ENCODE results near the gene GSTO2.
"Not testable (repeated sequence)": the region's sequence is repeated elsewhere in the genome, so short reads cannot be mapped to it uniquely, and the experiment has no call there.

Gene GSTO2

DNA sequence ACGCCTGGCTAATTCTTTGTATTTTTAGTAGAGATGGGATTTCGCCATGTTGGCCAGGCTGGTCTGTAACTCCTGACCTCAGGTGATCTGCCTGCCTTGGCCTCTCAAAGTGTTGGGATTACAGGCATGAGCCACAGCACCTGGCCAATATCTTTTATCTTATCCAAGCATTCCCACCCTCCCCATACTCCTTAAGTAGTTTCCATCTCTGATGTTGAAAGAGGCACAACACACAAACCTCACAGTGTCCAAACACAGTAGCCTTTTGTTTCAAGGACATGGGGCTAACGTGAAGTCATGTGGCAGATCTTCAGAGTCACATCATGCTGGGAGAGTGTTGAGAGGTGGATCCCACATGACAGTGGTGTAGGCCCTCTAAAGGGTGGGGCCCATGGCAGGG is 26.0 kb upstream of the GSTO2 start:
- not testable (repeated sequence) for H3K4me3 ChIP-seq (ENCODE audit: low read length); H3K9ac ChIP-seq (ENCODE audit: low read length); DNase-seq (ENCODE audit: low read depth)

GRCh38 chr10:104243512-104243911 is 25.5 kb upstream of the GSTO2 start:
- Histone ChIP-seq H3K4me1 (ENCODE audit: control insufficient read depth, insufficient read depth, low read length) (peaks cover 6% of the 10 kb centered on the region), H3K4me3 (ENCODE audit: low read length) (no peak overlapping the region), H3K9ac (ENCODE audit: low read length) (no peak overlapping the region), H3K9me3 (ENCODE audit: control insufficient read depth, low read length) (peaks cover 7% of the 10 kb centered on the region), H3K36me3 (ENCODE audit: control insufficient read depth, insufficient read depth, low read length, severe bottlenecking) (no peaks in the 10 kb centered on the region), H3K27me3 (replicated peaks; ENCODE audit: control insufficient read depth, insufficient read depth, low read length) (no peaks in the 10 kb centered on the region)
- no peak for DNase-seq (ENCODE audit: low read depth)

More for the DNA sequence above, 26.0 kb upstream of the GSTO2 start:
- not testable (repeated sequence) for H3K9me3 ChIP-seq (ENCODE audit: control insufficient read depth, low read length); H3K4me1 ChIP-seq (ENCODE audit: control insufficient read depth, insufficient read depth, low read length); H3K36me3 ChIP-seq (ENCODE audit: control insufficient read depth, insufficient read depth, low read length, severe bottlenecking); H3K27me3 ChIP-seq (replicated peaks; ENCODE audit: control insufficient read depth, insufficient read depth, low read length)

DNA sequence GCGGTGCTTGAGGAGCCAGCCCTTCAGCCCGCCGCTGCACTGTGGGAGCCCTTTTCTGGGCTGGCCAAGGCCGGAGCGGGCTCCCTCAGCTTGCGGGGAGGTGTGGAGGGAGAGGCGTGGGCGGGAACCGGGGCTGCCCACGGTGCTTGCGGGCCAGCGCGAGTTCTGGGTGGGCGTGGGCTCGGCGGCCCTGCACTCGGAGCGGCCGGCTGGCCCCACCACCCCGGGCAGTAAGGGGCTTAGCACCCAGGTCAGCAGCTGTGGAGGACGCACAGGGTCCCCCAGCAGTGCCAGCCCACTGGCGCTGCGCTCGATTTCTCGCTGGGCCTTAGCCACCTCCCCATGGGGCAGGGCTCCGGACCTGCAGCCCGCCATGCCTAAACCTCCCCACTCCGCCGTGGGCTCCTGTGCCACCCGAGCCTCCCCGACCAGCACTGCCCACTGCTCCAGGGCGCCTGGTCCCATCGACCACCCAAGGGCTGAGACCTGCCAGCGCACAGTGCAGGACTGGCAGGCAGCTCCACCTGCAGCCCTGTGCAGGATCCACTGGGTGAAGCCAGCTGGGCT is 23.8 kb upstream of the GSTO2 start:
- Histone ChIP-seq H3K4me1 (ENCODE audit: control insufficient read depth, insufficient read depth, low read length) (peaks cover 6% of the 10 kb centered on the region), H3K4me3 (ENCODE audit: low read length) (no peak overlapping the region), H3K9ac (ENCODE audit: low read length) (no peak overlapping the region), H3K27me3 (replicated peaks; ENCODE audit: control insufficient read depth, insufficient read depth, low read length) (no peaks in the 10 kb centered on the region), H3K9me3 (ENCODE audit: control insufficient read depth, low read length) (peaks cover 7% of the 10 kb centered on the region), H3K36me3 (ENCODE audit: control insufficient read depth, insufficient read depth, low read length, severe bottlenecking) (no peaks in the 10 kb centered on the region)
- DNase-seq (ENCODE audit: low read depth) = no peak

DNA sequence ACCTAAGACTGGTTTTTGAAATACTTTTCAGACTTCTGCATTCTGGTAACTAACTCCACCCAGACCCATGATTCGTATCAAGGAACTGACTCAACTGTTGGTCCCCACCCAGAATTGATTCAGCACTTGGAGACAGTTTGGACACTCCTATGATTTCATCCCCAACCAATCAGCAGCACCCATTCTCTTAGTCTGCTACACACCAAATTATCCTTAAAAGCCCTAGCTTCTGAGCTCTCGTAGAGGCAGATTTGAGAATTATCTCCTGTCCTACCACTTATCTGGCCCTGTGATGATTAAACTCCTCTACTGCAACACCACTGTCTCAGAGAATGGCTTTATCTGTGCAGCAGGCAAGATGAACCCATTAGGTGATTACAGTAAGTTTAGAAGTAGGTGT is 22.0 kb upstream of the GSTO2 start:
- H3K9ac ChIP-seq (ENCODE audit: low read length) = no peak overlapping the region
- H3K27me3 ChIP-seq (replicated peaks; ENCODE audit: control insufficient read depth, insufficient read depth, low read length) = no peaks in the 10 kb centered on the region
- peak; percentile 70 for DNase-seq (ENCODE audit: low read depth)
- H3K4me1 ChIP-seq (ENCODE audit: control insufficient read depth, insufficient read depth, low read length) = peaks cover 6% of the 10 kb centered on the region
- H3K36me3 ChIP-seq (ENCODE audit: control insufficient read depth, insufficient read depth, low read length, severe bottlenecking) = no peaks in the 10 kb centered on the region
- no peak overlapping the region for H3K4me3 ChIP-seq (ENCODE audit: low read length)
- H3K9me3 ChIP-seq (ENCODE audit: control insufficient read depth, low read length) = peaks cover 7% of the 10 kb centered on the region

- DNase-seq (ENCODE audit: low read depth) = no peak
- no peaks in the 10 kb centered on the region for H3K27me3 ChIP-seq (replicated peaks; ENCODE audit: control insufficient read depth, insufficient read depth, low read length)
- H3K36me3 ChIP-seq (ENCODE audit: control insufficient read depth, insufficient read depth, low read length, severe bottlenecking) = no peaks in the 10 kb centered on the region
- H3K9ac ChIP-seq (ENCODE audit: low read length) = no peak overlapping the region
- H3K4me3 ChIP-seq (ENCODE audit: low read length) = no peak overlapping the region
- peaks cover 7% of the 10 kb centered on the region for H3K9me3 ChIP-seq (ENCODE audit: control insufficient read depth, low read length)
- H3K4me1 ChIP-seq (ENCODE audit: control insufficient read depth, insufficient read depth, low read length) = peaks cover 6% of the 10 kb centered on the region
Measured at GRCh38 chr10:104247513-104248146, 21.4 kb upstream of the GSTO2 start.

DNA sequence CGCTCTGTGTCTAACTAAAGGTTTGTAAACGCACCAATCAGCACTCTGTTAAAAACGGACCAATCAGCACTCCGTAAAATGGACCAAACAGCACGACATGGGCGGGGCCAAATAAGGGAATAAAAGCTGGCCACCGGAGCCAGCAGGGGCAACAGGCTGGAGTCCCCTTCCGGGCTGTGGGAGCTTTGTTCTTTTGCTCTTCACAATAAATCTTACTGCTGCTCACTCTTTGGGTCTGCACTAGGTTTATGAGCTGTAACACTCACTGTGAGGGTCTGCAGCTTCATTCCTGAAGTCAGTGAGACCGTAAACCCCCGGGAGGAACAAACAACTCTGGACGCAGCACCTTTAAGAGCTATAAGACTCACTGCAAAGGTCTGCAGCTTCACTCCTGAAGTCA is 20.1 kb upstream of the GSTO2 start:
- not testable (repeated sequence) for H3K36me3 ChIP-seq (ENCODE audit: control insufficient read depth, insufficient read depth, low read length, severe bottlenecking); H3K4me3 ChIP-seq (ENCODE audit: low read length); DNase-seq (ENCODE audit: low read depth); H3K9me3 ChIP-seq (ENCODE audit: control insufficient read depth, low read length); H3K9ac ChIP-seq (ENCODE audit: low read length); H3K4me1 ChIP-seq (ENCODE audit: control insufficient read depth, insufficient read depth, low read length); H3K27me3 ChIP-seq (replicated peaks; ENCODE audit: control insufficient read depth, insufficient read depth, low read length)

GRCh38 chr10:104250371-104250770 is 18.6 kb upstream of the GSTO2 start:
- Histone ChIP-seq H3K27me3 (replicated peaks; ENCODE audit: control insufficient read depth, insufficient read depth, low read length) (no peaks in the 10 kb centered on the region), H3K36me3 (ENCODE audit: control insufficient read depth, insufficient read depth, low read length, severe bottlenecking) (no peaks in the 10 kb centered on the region), H3K9me3 (ENCODE audit: control insufficient read depth, low read length) (peaks cover 7% of the 10 kb centered on the region), H3K4me1 (ENCODE audit: control insufficient read depth, insufficient read depth, low read length) (peaks cover 11% of the 10 kb centered on the region), H3K4me3 (ENCODE audit: low read length) (no peak overlapping the region), H3K9ac (ENCODE audit: low read length) (no peak overlapping the region)
- no peak for DNase-seq (ENCODE audit: low read depth)

- Histone ChIP-seq H3K36me3 (ENCODE audit: control insufficient read depth, insufficient read depth, low read length, severe bottlenecking) (no peaks in the 10 kb centered on the region), H3K4me1 (ENCODE audit: control insufficient read depth, insufficient read depth, low read length) (peaks cover 15% of the 10 kb centered on the region), H3K9me3 (ENCODE audit: control insufficient read depth, low read length) (peaks cover 7% of the 10 kb centered on the region), H3K9ac (ENCODE audit: low read length) (no peak overlapping the region), H3K27me3 (replicated peaks; ENCODE audit: control insufficient read depth, insufficient read depth, low read length) (no peaks in the 10 kb centered on the region), H3K4me3 (ENCODE audit: low read length) (no peak overlapping the region)
- no peak for DNase-seq (ENCODE audit: low read depth)
Measured at GRCh38 chr10:104251443-104251842, 17.5 kb upstream of the GSTO2 start.

DNA sequence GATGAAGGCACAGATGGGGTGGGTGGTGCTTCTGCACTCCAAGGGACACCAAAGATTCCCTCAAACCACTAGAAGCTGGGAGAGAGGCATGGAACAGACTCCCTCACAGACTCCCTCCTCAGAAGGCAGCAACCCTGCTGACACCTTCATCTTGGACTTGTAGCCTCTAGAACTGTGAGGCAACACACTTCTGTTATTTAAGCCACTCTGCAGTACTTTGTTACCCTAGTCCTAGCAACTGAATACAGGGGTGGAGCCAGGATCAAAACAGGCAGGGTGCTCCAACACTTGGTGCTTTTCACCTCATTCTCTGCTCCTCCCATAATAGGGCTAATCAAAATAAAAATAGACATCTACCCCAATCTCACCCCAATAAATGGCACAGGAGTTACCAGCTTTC is 16.6 kb upstream of the GSTO2 start:
- H3K4me1 ChIP-seq (ENCODE audit: control insufficient read depth, insufficient read depth, low read length) = peaks cover 22% of the 10 kb centered on the region
- H3K9ac ChIP-seq (ENCODE audit: low read length) = no peak overlapping the region
- peaks cover 3% of the 10 kb centered on the region for H3K9me3 ChIP-seq (ENCODE audit: control insufficient read depth, low read length)
- DNase-seq (ENCODE audit: low read depth) = no peak
- peaks cover 1% of the 10 kb centered on the region for H3K36me3 ChIP-seq (ENCODE audit: control insufficient read depth, insufficient read depth, low read length, severe bottlenecking)
- no peaks in the 10 kb centered on the region for H3K27me3 ChIP-seq (replicated peaks; ENCODE audit: control insufficient read depth, insufficient read depth, low read length)
- no peak overlapping the region for H3K4me3 ChIP-seq (ENCODE audit: low read length)

GRCh38 chr10:104253106-104253505 is 15.9 kb upstream of the GSTO2 start:
- no peak for DNase-seq (ENCODE audit: low read depth)
- Histone ChIP-seq H3K9me3 (ENCODE audit: control insufficient read depth, low read length) (no peaks in the 10 kb centered on the region), H3K36me3 (ENCODE audit: control insufficient read depth, insufficient read depth, low read length, severe bottlenecking) (peaks cover 9% of the 10 kb centered on the region), H3K9ac (ENCODE audit: low read length) (no peak overlapping the region), H3K4me1 (ENCODE audit: control insufficient read depth, insufficient read depth, low read length) (peaks cover 27% of the 10 kb centered on the region), H3K4me3 (ENCODE audit: low read length) (no peak overlapping the region), H3K27me3 (replicated peaks; ENCODE audit: control insufficient read depth, insufficient read depth, low read length) (no peaks in the 10 kb centered on the region)

DNA sequence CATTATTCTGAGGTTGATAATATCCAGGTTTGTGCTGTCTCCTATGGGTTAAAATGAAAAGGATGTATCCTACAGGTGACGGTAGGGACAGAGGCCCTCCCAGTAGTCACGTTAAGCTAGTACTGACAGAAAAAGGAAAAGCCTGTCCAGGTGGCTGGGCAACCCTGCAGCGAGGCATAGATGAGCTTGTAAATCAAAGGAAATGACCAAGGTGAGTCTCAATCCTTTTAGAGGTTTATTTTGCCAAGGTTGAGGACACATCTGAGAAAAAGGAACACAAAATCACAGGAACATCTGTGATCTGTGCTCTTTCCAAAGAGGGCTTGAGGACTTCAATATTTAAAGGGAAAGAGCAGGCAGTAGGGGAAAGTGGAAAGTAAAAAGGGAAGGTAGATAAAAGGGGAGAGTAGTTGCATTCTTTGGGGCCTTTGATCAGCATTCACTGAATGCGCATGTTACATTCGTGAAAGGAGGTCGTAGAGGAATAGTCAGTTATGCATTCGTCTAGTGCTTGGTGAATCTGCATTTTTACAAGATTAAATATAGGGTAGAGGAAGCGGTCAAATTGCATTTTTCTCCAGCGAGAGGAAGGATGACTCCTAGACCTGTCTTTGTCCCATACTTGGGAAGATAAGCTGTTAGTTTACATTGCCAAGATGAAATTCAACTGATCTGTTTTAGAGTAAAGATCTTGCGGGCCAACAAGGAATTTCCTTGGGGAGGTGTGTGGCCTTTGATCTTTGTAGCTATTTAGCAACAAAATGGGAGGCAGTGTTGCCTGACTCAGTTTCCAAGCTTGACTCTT is 15.2 kb upstream of the GSTO2 start:
- peak; percentile 23 for DNase-seq (ENCODE audit: low read depth)
- Histone ChIP-seq H3K9ac (ENCODE audit: low read length) (peak overlapping the region; percentile 96), H3K4me3 (ENCODE audit: low read length) (peak overlapping the region; percentile 86), H3K36me3 (ENCODE audit: control insufficient read depth, insufficient read depth, low read length, severe bottlenecking) (peaks cover 16% of the 10 kb centered on the region), H3K9me3 (ENCODE audit: control insufficient read depth, low read length) (no peaks in the 10 kb centered on the region), H3K27me3 (replicated peaks; ENCODE audit: control insufficient read depth, insufficient read depth, low read length) (no peaks in the 10 kb centered on the region), H3K4me1 (ENCODE audit: control insufficient read depth, insufficient read depth, low read length) (peaks cover 29% of the 10 kb centered on the region)

Measured in adipocyte (in vitro differentiated cells).